WTC11 (cell line): ENCODE measurements around the gene TTL. TPM values are rescaled to one million over a fixed set of nuclear protein-coding genes. Genes with fewer than 3 reads are reported as not detected.

Source experiments
- ATAC-seq: fragments of 200-7000 bp; cut with Tn5 transposase; 2 replicates; pipeline ENCODE4 v1.10.0; 2021; ENCODE audit warnings: mild to moderate bottlenecking, moderate library complexity
- CTCF ChIA-PET: fragments of 300-600 bp; sonication (Branson Sonifier 250); formaldehyde crosslinking; loops from one replicate; lab custom pipeline; 2021; ENCODE audit warnings: antibody characterized with exemption; lab: Charles Lee
- POLR2A ChIA-PET: fragments of 350-600 bp; sonication (Branson Sonifier 250); formaldehyde crosslinking; loops from one replicate; lab custom pipeline; 2021; ENCODE audit warnings: antibody characterized with exemption; lab: Charles Lee
- DNase-seq: peaks from one replicate; pipeline ENCODE4 v3.0.0; 2021; ENCODE audit warnings: low spot score
- H3K27ac Mint-ChIP-seq: 2 replicates; pipeline ENCODE4 v1.8.0; 2021; ENCODE audit warnings: mixed read lengths
- H3K27me3 Mint-ChIP-seq: 2 replicates; pipeline ENCODE4 v1.8.0; 2021; ENCODE audit warnings: low read depth, mild to moderate bottlenecking, moderate library complexity, mixed read lengths
- H3K36me3 Mint-ChIP-seq: 2 replicates; pipeline ENCODE4 v1.8.0; 2021; ENCODE audit warnings: mixed read lengths
- H3K4me1 Mint-ChIP-seq: 2 replicates; pipeline ENCODE4 v1.8.0; 2022; ENCODE audit warnings: mixed read lengths
- H3K4me3 Mint-ChIP-seq: 2 replicates; pipeline ENCODE4 v1.8.0; 2021; ENCODE audit warnings: mild to moderate bottlenecking, moderate library complexity, mixed read lengths
- H3K9me3 Mint-ChIP-seq: 2 replicates; pipeline ENCODE4 v1.8.0; 2021; ENCODE audit warnings: mixed read lengths
- CREM ChIP-seq: sonication (generic); formaldehyde crosslinking; IDR thresholded peaks from 2 replicates; pipeline ENCODE4 v1.8.1; 2022; ENCODE audit warnings: mild to moderate bottlenecking, missing genetic modification reagents, moderate library complexity
- ESRRA ChIP-seq: sonication (generic); formaldehyde crosslinking; IDR thresholded peaks from 2 replicates; pipeline ENCODE4 v1.8.1; 2022; ENCODE audit warnings: mild to moderate bottlenecking, missing genetic modification reagents, borderline replicate concordance
- ETV6 ChIP-seq: sonication (generic); formaldehyde crosslinking; IDR thresholded peaks from 2 replicates; pipeline ENCODE4 v1.8.1; 2022; ENCODE audit warnings: mild to moderate bottlenecking, missing genetic modification reagents
- FOXK1 ChIP-seq: sonication (generic); formaldehyde crosslinking; IDR thresholded peaks from 2 replicates; pipeline ENCODE4 v1.8.0; 2022; ENCODE audit warnings: mild to moderate bottlenecking, moderate library complexity, missing genetic modification reagents
- FOXP1 ChIP-seq: sonication (generic); formaldehyde crosslinking; IDR thresholded peaks from 2 replicates; pipeline ENCODE4 v1.8.0; 2022; ENCODE audit warnings: missing genetic modification reagents, mild to moderate bottlenecking, moderate library complexity, borderline replicate concordance
- GABPB1 ChIP-seq: sonication (generic); formaldehyde crosslinking; IDR thresholded peaks from 2 replicates; pipeline ENCODE4 v1.8.1; 2023; ENCODE audit warnings: mild to moderate bottlenecking, missing genetic modification reagents
- HMGA2 ChIP-seq: fragments of 250-450 bp; sonication (Bioruptor Pico); IDR thresholded peaks from 2 replicates; pipeline ENCODE4 v1.4.0; 2021; ENCODE audit warnings: mild to moderate bottlenecking, moderate library complexity
- KAT7 ChIP-seq: sonication (generic); formaldehyde crosslinking; IDR thresholded peaks from 2 replicates; pipeline ENCODE4 v1.8.1; 2023; ENCODE audit warnings: missing genetic modification reagents, mild to moderate bottlenecking, borderline replicate concordance
- MAX ChIP-seq: sonication (generic); formaldehyde crosslinking; IDR thresholded peaks from 2 replicates; pipeline ENCODE4 v1.8.0; 2022; ENCODE audit warnings: mild to moderate bottlenecking, missing genetic modification reagents
- SMAD3 ChIP-seq: sonication (generic); formaldehyde crosslinking; IDR thresholded peaks from 2 replicates; pipeline ENCODE4 v1.8.0; 2022; ENCODE audit warnings: missing genetic modification reagents, mild to moderate bottlenecking, borderline replicate concordance
- SMAD4 ChIP-seq: sonication (generic); formaldehyde crosslinking; IDR thresholded peaks from 2 replicates; pipeline ENCODE4 v1.8.0; 2022; ENCODE audit warnings: mild to moderate bottlenecking, missing genetic modification reagents
- SOX15 ChIP-seq: fragments of 250-450 bp; sonication (Bioruptor Pico); IDR thresholded peaks from 2 replicates; pipeline ENCODE4 v1.9.0; 2021; ENCODE audit warnings: mild to moderate bottlenecking
- SP1 ChIP-seq: sonication (generic); formaldehyde crosslinking; conservative IDR thresholded peaks from 2 replicates; pipeline ENCODE4 v1.8.1; 2022; ENCODE audit warnings: missing genetic modification reagents
- TEAD1 ChIP-seq: sonication (generic); formaldehyde crosslinking; IDR thresholded peaks from 2 replicates; pipeline ENCODE4 v1.8.0; 2022; ENCODE audit warnings: mild to moderate bottlenecking, missing genetic modification reagents
- ZNF232 ChIP-seq: sonication (generic); formaldehyde crosslinking; IDR thresholded peaks from 2 replicates; pipeline ENCODE4 v1.8.0; 2022; ENCODE audit warnings: mild to moderate bottlenecking, missing genetic modification reagents
- ZNF317 ChIP-seq: sonication (generic); formaldehyde crosslinking; IDR thresholded peaks from 2 replicates; pipeline ENCODE4 v1.8.1; 2023; ENCODE audit warnings: low read depth, mild to moderate bottlenecking, moderate library complexity, missing genetic modification reagents, borderline replicate concordance
- total RNA-seq: library from RNA; stranded (reverse); gene quantifications from 3 replicates; pipeline ENCODE4 v1.2.3, GENCODE V29; 2021
- TF ChIP-seq, protein P1 (sequence below): sonication (generic); formaldehyde crosslinking; IDR thresholded peaks from 2 replicates; pipeline ENCODE4 v1.8.0; 2023; ENCODE audit warnings: missing genetic modification reagents, mild to moderate bottlenecking, borderline replicate concordance
- TF ChIP-seq, protein P2 (sequence below): sonication (generic); formaldehyde crosslinking; IDR thresholded peaks from 2 replicates; pipeline ENCODE4 v1.8.1; 2023; ENCODE audit warnings: mild to moderate bottlenecking, moderate library complexity, missing genetic modification reagents
- TF ChIP-seq, protein P3 (sequence below): sonication (generic); formaldehyde crosslinking; IDR thresholded peaks from 2 replicates; pipeline ENCODE4 v1.8.0; 2023; ENCODE audit warnings: mild to moderate bottlenecking, missing genetic modification reagents

The TTL gene
- total RNA-seq, 1 experiment from 2014 or later, result 44.2 TPM

DNA sequence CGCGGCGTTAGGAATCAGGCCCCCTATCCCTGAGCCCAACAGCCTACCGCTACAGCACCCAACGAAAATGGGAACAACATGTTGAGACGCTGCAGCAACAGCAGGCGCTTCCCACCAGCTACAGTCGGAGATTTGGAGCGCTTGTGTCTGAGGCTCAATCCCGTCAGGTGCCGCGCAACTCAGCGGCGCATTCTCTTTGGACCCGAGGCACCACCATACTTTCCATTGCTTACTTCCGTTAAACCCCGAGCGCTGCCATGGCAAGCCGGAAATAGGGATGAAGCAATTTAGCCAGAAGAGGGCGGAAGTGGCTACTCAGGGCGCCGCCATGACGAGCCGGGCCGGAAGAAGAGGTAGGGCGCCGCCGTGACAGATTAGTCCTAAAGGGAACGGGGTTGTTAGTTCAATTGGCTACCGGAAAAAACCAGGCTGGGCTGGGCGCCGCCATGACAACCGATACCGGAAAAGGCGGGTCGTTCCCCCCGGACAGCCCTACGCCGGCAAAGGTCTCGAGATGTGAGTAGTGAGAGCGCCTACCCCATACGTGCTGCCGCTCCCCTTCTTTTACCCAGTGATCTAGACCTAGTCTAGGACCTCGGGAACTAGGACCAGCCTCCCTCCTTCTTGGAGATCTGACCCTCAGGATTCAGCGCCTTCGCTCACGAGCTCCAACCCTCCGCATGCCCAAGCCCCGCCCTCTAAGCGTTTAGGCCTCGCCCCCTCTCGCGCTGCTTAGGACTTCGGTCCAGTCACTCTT lies 102.4 kb downstream of the TTL start, which contains the start of gene CHCHD5:
Gene CHCHD5, plus strand, starts transcription at position 476 of the 757 bp plus-strand sequence. Its CDS starts 39 bp downstream, at position 515.
- peak within 1 kb of the TSS; percentile 89 for H3K4me3 Mint-ChIP-seq
- peaks cover 13% of the 10 kb centered on the region for H3K36me3 Mint-ChIP-seq
- 0 out of 2 replicates have a peak, but pooled peaks have one; percentile 3 for TF ChIP-seq KAT7 (CRISPR knock-in tag)
- TF ChIP-seq CREM, result peak; percentile 53
- no peak for TF ChIP-seq SMAD4 (CRISPR knock-in tag)
- TF ChIP-seq TEAD1 (CRISPR knock-in tag), result peak; percentile 30; the same call in 1 of the 2 replicates
- TF ChIP-seq SP1, result peak; percentile 46; the same call in 1 of the 2 replicates
- 0 out of 2 replicates have a peak, but pooled peaks have one; percentile 43 for TF ChIP-seq ESRRA (CRISPR knock-in tag)
- TF ChIP-seq SOX15 (CRISPR knock-in tag), result no peak
- peak; percentile 73 for TF ChIP-seq ZNF317
- TF ChIP-seq, protein P1, sequence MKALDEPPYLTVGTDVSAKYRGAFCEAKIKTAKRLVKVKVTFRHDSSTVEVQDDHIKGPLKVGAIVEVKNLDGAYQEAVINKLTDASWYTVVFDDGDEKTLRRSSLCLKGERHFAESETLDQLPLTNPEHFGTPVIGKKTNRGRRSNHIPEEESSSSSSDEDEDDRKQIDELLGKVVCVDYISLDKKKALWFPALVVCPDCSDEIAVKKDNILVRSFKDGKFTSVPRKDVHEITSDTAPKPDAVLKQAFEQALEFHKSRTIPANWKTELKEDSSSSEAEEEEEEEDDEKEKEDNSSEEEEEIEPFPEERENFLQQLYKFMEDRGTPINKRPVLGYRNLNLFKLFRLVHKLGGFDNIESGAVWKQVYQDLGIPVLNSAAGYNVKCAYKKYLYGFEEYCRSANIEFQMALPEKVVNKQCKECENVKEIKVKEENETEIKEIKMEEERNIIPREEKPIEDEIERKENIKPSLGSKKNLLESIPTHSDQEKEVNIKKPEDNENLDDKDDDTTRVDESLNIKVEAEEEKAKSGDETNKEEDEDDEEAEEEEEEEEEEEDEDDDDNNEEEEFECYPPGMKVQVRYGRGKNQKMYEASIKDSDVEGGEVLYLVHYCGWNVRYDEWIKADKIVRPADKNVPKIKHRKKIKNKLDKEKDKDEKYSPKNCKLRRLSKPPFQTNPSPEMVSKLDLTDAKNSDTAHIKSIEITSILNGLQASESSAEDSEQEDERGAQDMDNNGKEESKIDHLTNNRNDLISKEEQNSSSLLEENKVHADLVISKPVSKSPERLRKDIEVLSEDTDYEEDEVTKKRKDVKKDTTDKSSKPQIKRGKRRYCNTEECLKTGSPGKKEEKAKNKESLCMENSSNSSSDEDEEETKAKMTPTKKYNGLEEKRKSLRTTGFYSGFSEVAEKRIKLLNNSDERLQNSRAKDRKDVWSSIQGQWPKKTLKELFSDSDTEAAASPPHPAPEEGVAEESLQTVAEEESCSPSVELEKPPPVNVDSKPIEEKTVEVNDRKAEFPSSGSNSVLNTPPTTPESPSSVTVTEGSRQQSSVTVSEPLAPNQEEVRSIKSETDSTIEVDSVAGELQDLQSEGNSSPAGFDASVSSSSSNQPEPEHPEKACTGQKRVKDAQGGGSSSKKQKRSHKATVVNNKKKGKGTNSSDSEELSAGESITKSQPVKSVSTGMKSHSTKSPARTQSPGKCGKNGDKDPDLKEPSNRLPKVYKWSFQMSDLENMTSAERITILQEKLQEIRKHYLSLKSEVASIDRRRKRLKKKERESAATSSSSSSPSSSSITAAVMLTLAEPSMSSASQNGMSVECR (CRISPR knock-in tag), result peak; percentile 71; the same call in 1 of the 2 replicates
- peak; percentile 92 for TF ChIP-seq GABPB1 (CRISPR knock-in tag)
- TF ChIP-seq, protein P2, sequence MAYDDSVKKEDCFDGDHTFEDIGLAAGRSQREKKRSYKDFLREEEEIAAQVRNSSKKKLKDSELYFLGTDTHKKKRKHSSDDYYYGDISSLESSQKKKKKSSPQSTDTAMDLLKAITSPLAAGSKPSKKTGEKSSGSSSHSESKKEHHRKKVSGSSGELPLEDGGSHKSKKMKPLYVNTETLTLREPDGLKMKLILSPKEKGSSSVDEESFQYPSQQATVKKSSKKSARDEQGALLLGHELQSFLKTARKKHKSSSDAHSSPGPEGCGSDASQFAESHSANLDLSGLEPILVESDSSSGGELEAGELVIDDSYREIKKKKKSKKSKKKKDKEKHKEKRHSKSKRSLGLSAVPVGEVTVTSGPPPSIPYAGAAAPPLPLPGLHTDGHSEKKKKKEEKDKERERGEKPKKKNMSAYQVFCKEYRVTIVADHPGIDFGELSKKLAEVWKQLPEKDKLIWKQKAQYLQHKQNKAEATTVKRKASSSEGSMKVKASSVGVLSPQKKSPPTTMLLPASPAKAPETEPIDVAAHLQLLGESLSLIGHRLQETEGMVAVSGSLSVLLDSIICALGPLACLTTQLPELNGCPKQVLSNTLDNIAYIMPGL (CRISPR knock-in tag), result 0 out of 2 replicates have a peak, but pooled peaks have one; percentile 48
- peak; percentile 90 for TF ChIP-seq FOXK1 (CRISPR knock-in tag)
- TF ChIP-seq ZNF232, result 0 out of 2 replicates have a peak, but pooled peaks have one; percentile 73
- 0 out of 2 replicates have a peak, but pooled peaks have one; percentile 32 for TF ChIP-seq FOXP1
- peak; percentile 93 for TF ChIP-seq ETV6 (CRISPR knock-in tag)
- TF ChIP-seq, protein P3, sequence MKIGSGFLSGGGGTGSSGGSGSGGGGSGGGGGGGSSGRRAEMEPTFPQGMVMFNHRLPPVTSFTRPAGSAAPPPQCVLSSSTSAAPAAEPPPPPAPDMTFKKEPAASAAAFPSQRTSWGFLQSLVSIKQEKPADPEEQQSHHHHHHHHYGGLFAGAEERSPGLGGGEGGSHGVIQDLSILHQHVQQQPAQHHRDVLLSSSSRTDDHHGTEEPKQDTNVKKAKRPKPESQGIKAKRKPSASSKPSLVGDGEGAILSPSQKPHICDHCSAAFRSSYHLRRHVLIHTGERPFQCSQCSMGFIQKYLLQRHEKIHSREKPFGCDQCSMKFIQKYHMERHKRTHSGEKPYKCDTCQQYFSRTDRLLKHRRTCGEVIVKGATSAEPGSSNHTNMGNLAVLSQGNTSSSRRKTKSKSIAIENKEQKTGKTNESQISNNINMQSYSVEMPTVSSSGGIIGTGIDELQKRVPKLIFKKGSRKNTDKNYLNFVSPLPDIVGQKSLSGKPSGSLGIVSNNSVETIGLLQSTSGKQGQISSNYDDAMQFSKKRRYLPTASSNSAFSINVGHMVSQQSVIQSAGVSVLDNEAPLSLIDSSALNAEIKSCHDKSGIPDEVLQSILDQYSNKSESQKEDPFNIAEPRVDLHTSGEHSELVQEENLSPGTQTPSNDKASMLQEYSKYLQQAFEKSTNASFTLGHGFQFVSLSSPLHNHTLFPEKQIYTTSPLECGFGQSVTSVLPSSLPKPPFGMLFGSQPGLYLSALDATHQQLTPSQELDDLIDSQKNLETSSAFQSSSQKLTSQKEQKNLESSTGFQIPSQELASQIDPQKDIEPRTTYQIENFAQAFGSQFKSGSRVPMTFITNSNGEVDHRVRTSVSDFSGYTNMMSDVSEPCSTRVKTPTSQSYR, result 0 out of 2 replicates have a peak, but pooled peaks have one; percentile 11
- TF ChIP-seq MAX (CRISPR knock-in tag), result peak; percentile 76
- no peak for TF ChIP-seq SMAD3 (CRISPR knock-in tag)
- no peak for TF ChIP-seq HMGA2 (CRISPR knock-in tag)
- H3K4me1 Mint-ChIP-seq, result peaks cover 13% of the 10 kb centered on the region
- DNase-seq (peak; percentile 90), ATAC-seq (peak; percentile 88)
- peak within 1 kb of the TSS; percentile 99 for H3K27ac Mint-ChIP-seq
- CTCF ChIA-PET, result interaction anchor here (1.0 to 3.1 kb wide), 8 partner anchors 16 to 375 kb away, joined by 3 to 18 read pairs (median 4); partner anchors contain the start of gene SLC20A1
- no peaks in the 10 kb centered on the region for H3K9me3 Mint-ChIP-seq
- no peaks in the 10 kb centered on the region for H3K27me3 Mint-ChIP-seq
- POLR2A ChIA-PET, result interaction anchor here (0.6 kb wide), 1 partner anchor 151 kb away, joined by 10 read pairs; no protein-coding TSS in a partner anchor
